HG03135 (cell line): ENCODE measurements around the gene FAM20C.

Source experiments
- ATAC-seq: cut with Tn5 transposase; IDR thresholded peaks from one replicate; pipeline ENCODE4 v1.9.1; 2021; ENCODE audit warnings: mild to moderate bottlenecking, moderate library complexity; ENCODE audit not compliant: unreplicated experiment

The FAM20C gene

GRCh38 chr7:191981-192649 is at the start of gene FAM20C:
TSS of gene FAM20C (plus strand) at chr7:192571. CDS start at chr7:193200, 629 bp downstream.
- no peak for ATAC-seq

DNA sequence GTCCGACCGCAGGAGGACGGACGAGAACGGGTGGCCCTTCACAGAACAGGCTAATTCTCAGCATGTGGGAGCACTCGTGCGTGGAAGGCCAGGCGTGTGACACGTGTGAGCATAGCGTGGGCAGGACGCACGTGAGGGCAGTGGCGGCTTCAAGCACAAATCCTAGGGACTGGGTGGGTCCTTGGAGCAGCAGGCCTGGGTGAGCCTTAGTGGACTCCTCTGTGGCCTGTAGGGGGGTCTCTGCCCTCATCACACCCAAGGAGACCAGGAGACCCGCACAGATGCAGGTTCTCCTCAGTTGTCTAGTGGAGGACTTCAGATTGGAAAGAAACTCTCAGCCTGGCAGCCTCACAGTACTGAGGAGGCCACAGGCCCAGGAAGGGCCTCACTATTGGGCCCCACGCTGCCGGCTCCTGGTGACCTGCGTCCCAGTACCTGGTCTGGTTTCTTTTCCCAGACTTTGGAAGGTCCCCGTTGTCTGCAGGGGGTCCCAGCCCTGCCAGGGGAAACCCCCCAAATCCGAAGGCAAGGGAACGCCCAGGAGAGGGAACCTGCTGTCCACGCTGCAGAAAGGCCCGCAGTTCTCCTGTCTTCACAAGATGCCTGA is 49.1 kb upstream of the FAM20C start:
- no peak for ATAC-seq

DNA sequence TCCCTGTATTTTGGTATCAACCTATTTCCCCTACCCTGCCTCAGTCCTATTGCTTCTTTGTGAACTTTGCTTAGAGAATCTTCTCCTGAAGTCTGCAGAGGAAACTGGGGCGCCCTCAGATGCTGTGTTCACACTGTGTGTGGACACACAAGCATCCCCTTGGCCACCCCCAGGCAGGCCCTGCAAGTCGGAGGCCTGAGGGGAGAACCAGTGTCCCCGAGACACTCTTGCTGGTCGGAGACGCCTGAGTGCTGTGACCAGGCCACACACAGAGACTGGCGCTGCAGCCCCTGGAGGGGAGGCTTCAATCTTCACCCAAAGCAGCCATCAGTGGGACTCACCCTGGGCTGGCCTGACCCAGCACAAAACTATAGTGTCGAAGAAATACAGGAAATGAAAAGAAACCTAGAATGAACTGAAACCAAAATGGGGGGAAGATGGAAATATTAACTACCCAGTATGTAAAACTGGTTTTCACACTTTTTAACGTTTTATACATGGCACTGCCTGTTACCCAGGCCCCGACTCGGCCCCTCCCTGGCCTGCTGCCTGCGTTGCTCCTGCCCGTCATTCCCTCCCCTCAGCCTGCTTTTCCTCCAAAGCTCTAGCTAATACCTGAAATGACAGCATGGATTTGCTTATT is 48.4 kb upstream of the FAM20C start:
- no peak for ATAC-seq

- ATAC-seq, result no peak
Measured at GRCh38 chr7:144454-144826, 47.9 kb upstream of the FAM20C start.

DNA sequence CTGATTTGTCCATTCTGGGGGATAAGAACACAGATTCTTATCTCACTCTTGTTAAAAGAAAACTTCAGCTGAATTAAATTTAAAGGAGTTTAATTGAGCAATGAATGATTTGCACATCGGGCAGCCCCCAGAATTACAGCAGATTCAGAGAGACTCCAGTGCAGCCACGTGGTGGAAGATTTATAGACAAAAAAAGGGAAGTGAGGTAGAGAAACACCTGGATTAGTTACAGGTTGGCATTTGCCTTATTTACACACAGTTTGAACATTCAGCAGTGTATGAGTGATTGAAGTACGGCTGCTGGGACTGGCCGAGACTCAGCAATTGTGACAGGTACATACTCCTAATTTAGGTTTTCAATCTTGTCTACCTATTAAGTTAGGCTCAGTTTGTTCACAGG is 46.5 kb upstream of the FAM20C start:
- ATAC-seq, result no peak

DNA sequence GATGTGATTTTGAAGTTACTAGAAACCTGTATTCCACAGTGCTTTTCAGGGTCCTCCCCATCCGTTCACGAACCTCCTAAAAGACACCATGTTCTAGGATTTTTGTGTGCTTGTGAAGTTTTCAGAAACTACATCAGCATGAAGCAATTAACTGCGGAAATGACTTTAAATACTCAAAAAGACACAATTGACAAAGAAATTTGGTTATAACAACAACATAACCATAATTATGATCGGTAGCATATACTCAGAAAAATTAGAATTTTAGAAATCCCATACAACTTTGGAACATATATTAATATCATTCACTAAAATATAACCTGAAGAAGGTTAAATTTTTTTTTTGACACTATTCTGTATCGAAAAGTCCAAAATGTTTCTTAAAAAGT is 43.8 kb upstream of the FAM20C start:
- no peak for ATAC-seq

DNA sequence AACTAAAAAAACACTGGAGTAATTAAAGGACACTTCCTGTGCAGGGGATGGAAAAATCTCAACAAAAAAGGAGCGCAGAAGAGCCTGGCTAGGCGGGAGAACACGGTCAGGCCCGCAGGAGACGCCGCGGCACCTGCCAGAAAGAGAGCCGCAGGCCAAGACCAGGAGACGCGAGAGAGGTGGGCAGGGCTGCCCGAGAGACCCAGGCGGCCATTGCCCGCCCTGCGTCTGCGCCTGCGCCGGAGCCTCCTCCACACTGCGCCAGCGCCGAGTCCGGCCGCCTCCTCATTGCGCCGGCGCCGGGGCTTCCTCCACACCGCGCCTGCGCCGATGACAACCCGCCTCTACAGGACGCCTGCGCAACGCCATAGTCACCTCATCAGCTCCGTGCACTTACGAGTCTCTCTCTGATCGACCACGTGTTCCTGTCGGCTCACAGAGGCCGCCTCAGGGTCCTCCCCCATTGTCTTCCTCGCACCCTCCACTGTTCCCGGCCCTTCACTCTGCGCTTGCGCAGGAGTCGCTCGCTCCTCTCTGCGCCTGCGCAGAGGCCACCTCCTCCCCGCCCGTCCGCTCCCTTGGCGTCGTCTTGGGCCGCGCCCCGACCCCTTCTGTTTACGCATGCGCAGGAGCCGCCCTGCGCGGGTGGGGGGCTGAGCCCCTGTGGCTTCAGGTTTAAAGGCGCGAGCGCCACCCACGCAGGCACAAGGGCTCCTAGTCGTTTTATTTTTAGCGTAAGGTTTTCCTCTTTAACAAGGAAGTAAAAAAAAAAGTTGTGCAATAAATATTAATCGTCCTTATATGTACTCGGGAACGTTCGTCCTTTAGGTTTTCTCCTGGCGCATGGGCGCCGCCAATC is 43.2 kb upstream of the FAM20C start:
- peak; percentile 93 for ATAC-seq

DNA sequence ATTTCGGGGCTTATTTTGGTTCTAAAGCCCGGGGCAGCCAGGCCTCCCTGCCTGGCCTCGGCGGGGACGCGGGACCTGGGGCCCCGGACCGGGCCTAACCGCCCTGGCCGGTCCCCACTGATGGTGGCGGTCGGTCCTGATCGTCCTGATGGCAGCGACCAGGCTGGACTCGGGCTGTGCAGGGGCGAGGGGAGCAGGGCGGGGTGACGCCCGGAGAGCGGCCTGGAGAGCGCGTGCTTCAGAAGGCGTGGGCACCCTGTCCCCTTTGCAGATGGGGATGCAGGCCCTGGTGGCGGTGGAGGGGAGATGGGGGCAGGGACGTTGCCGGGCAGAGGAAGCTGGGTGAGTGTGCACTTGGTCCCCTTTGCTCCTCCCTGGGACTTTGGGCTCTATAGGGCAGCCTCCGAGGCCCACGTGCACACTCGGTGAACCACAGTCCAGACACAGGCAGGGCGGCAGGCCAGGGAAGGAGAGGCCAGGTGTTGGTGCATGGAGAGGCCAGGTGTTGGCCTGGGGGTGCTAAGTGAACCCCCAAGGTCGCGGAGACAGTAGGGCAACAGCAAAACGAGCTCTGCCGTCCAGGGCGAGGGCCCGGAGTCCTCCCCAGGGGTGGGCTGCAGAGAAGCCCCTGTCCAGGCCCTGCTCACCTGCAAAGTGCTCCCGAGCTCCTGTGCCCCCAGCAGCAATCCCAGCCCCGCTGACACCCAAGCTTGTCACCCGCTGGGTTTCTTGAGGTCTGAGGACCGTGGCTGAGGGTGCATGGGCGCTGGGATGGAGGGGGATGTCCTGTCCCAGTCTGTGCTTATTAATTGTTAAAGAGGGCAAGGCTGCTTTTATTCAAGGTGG is 42.4 kb upstream of the FAM20C start:
- peak; percentile 24 for ATAC-seq

- ATAC-seq, result no peak
Measured at GRCh38 chr7:150811-151221, 41.6 kb upstream of the FAM20C start.

GRCh38 chr7:151346-152050 is 40.9 kb upstream of the FAM20C start:
- no peak for ATAC-seq

DNA sequence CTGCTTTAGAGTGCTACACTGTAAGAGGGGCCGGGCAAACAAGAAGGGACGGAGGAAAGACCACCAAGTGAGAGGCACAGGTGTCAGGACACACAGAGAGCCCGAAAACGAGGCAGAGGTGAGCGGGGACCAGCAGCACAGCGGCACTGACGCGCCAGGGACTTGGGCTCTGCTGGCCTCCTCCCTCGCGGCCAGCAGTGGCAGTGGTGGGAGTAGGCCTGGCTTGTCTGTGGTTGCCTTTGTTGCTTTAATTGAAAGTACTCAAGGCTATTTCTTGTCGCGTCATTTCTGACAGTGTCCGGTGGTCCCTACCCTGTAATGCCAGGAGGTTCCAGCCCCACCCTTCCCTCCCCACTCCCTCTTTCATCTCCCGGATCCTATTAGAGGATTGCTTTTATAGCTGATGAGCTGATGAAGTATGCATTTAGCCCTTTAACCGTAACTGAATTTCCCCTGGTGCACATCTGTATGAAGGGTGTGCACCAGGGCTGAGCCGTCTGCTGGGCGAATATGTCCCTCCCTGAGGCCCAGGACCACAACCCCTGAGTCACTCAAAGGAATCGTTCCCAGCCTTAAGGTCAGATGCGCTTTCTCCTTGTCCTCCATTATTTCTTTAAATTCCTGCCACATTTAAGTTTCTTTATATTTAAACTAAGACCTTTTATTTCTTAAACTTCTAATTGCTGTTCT is 39.5 kb upstream of the FAM20C start:
- no peak for ATAC-seq

DNA sequence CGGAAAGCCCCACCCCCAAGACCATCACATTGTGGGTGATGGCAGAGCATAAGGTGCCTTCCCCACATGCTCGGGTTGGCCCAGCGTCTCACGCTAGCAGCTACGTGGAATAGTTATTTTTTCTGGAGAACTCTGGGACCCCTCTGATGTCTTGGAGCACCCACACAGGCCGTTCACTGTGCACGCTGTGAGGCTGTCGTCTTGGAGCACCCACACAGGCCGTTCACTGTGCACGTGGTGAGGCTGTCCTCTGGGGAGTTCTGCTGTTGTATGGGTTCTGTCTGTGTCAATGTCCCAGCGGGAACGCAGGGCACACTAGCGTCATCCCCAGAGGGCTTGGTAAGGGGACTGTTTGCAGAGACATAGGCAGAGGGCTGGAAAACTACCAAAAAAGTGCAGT is 38.8 kb upstream of the FAM20C start:
- no peak for ATAC-seq

GRCh38 chr7:154096-154799 is 38.1 kb upstream of the FAM20C start:
- ATAC-seq, result no peak

GRCh38 chr7:155469-155900 is 36.9 kb upstream of the FAM20C start:
- ATAC-seq, result no peak

DNA sequence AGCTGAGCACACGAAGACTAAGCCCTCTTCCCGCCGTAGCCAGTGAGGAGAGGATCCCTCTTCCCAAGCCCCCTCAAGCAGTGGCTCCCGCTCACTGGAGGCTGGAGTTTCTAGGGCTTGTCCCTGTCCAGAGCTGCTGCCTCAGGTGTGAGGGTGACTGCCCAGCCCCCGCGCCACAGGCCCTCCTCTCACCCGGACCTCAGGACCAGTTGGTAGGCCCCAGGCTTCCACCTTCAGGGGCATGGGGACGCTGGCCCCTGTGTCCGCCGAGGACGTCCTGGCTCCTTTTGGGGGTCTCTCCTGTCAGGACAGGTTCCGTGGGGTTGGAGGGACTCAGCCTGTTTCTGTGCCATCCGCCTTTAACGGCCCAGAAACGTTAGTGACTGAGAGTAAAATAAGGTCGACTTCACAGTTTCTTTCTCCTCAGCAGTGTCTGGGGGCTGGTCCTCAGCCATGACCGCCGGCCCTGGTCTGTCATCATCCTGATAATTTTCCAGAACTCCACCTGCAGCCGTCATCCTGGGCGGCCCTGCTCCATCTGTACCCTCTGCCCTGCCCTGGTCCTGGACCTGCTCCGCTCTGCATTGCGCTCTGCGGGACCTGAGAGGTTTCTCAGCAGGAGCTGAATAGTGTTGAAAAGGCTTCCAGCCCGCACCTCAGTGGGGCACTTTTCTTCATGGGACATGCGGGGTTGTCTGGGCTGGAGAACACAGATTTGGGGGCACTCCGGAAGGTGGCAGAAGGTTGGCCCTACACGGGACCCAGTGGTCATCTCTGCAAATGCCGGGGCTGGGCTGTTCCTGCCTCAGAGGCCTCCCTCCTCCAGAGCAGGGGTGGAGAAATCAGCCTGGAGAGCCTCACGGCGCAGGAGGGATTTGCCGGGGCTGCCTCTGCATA is 36.0 kb upstream of the FAM20C start:
- no peak for ATAC-seq

DNA sequence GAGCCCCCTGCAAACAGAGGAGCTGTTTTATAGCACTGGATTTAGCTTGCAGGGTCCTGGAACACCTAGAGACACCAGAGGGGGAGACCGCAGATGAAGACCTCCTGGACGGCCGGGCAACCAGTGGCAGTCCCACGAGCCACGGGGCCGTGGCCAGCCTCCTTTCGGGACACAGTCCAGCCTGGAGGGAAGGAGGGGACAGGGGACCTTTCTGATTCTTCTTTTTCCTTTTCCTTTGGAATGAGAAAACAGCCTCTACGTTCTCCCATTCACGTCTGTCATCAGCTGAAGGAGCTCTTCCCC is 35.4 kb upstream of the FAM20C start:
- no peak for ATAC-seq

DNA sequence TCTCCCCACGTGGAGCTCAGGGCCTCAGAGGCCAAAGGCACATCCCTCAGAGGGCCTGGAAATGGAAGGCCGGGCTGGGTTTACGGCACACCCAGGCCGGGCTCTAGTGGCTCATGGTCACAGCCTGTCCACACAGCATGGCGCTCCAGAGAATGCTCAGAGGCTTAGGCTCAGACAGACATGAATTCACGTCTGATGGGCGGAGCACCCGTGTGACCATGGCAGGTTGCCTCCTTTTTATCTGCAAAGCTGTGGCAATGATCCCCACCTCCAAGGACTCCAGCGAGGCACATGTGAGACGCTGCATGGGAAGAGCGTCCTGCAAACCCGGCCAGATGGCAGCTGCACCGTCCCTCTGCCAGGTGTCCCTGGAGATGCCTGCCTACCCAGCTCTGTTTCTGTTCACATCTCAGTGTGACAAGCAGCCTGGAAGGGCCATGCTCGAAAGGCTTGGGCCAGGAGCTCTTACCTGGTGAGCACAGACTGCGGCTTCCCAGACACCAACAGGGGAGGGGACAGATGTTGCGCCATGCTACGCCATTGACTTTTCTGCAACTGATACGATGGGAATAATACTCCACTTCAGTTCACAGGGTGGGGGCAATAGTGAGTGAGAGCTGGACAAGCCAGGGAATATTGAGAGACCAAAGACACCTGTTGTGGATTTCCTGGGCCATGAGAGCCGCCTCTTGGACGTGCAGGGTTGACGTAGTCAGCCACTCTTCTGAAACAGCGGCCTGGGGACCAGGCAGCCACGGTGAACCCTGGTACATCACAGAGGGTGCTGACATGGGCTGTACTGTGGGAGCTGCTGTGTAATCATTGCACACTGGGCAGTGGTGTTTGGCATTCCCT is 34.4 kb upstream of the FAM20C start:
- no peak for ATAC-seq
